ENCODE measurements around the gene WBP2NL. TPM values are rescaled to one million over a fixed set of nuclear protein-coding genes. Genes with fewer than 3 reads are reported as not detected.
A peak's percentile ranks its signal among the peaks of the same experiment; 100 is the strongest.

Gene WBP2NL
- total RNA-seq, 4 donors from 2014 or later: 0.33 to 1.0 (median 0.45) TPM; not detected in 1

GRCh38 chr22:41966225-41966606, 32.4 kb upstream of the WBP2NL start:
- intact Hi-C loops (cut with DNase I): loop anchor here (10.0 kb wide), 1 partner anchor 149 kb away; no protein-coding TSS in a partner anchor
- DNase-seq (ENCODE audit: extremely low spot score): no peak
- no peaks in the 10 kb centered on the region for H3K9me3 ChIP-seq
- H3K4me3 ChIP-seq: no peak overlapping the region
- peaks cover 0 to 5% (median 0%) of the 10 kb centered on the region in 4 donors for H3K4me1 ChIP-seq
- H3K27ac ChIP-seq (replicated peaks in 1 of 4): no peak overlapping the region
- peaks cover 0 to 11% (median 0%) of the 10 kb centered on the region in 4 donors for H3K27me3 ChIP-seq
- no peaks in the 10 kb centered on the region for H3K36me3 ChIP-seq
- TF ChIP-seq EP300 (IDR thresholded peaks at IDR 0.05) (no peak), CTCF (IDR thresholded peaks at IDR 0.05) (no peak), POLR2A (IDR thresholded peaks at IDR 0.05; ENCODE audit: low read depth) (no peak), POLR2AphosphoS5 (IDR thresholded peaks at IDR 0.05) (no peak)
- WGBS: 86% methylated on average over 2 of the region's 2 CpGs

DNA sequence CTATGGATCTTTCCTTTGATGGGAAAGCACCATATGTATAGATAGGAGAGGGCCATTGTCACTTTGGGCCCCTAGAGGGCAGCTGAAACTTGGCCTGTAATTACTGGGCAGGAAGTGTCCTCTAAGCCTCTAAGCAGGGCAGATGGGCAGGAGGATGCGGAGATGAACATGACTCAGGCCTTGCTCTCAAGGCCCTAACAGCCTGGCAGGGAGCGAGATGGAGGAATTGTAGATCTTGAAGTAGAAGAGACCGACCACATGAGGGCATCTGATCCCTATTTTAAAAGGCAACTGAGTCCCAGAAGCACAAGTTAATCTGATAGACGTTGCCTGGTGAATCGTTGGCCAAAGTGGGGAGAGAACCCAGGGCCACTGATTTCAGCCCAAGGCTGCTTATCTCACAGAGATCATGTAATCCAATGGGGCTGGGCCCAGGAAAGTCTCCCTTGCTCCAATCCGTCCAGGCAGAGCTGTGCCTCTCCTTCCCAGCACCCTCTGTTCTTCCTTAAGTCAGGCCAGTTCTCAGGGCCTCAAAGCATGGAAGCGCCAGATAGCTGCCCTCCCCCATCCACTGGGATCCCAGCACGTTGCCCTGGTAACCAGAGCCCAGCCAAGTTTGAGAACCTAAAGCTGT, 31.9 kb upstream of the WBP2NL start:
- no peak for DNase-seq (ENCODE audit: extremely low spot score)
- Histone ChIP-seq H3K36me3 (no peaks in the 10 kb centered on the region), H3K27ac (replicated peaks in 1 of 4) (no peak overlapping the region), H3K27me3 (peaks cover 0 to 16% (median 1%) of the 10 kb centered on the region in 4 donors), H3K4me3 (no peak overlapping the region), H3K9me3 (no peaks in the 10 kb centered on the region), H3K4me1 (peaks cover 0 to 5% (median 0%) of the 10 kb centered on the region in 4 donors)
- WGBS: 52% methylated on average over 8 of the region's 8 CpGs
- TF ChIP-seq EP300 (IDR thresholded peaks at IDR 0.05): no peak
- TF ChIP-seq CTCF (IDR thresholded peaks at IDR 0.05): peak in 2 of 3 experiments; percentile 18 to 24
- TF ChIP-seq POLR2AphosphoS5 (IDR thresholded peaks at IDR 0.05): no peak
- intact Hi-C loops (cut with DNase I): loop anchor here (10.0 kb wide), 1 partner anchor 148 kb away; no protein-coding TSS in a partner anchor

GRCh38 chr22:41968601-41969000, 30.0 kb upstream of the WBP2NL start:
- no peak for TF ChIP-seq POLR2AphosphoS5 (IDR thresholded peaks at IDR 0.05)
- no peak for TF ChIP-seq CTCF (IDR thresholded peaks at IDR 0.05)
- no peak for TF ChIP-seq POLR2A (IDR thresholded peaks at IDR 0.05; ENCODE audit: low read depth)
- TF ChIP-seq EP300 (IDR thresholded peaks at IDR 0.05): no peak
- DNase-seq (ENCODE audit: extremely low spot score): no peak
- H3K36me3 ChIP-seq: no peaks in the 10 kb centered on the region
- no peak overlapping the region for H3K4me3 ChIP-seq
- 53% methylated on average over 7 of the region's 9 CpGs for WGBS
- H3K9me3 ChIP-seq: no peaks in the 10 kb centered on the region
- peaks cover 0 to 35% (median 4%) of the 10 kb centered on the region in 4 donors for H3K27me3 ChIP-seq
- no peak overlapping the region for H3K27ac ChIP-seq (replicated peaks in 1 of 4)
- intact Hi-C loops (cut with DNase I): loop anchor here (10.0 kb wide), 1 partner anchor 146 kb away; no protein-coding TSS in a partner anchor
- peaks cover 0 to 4% (median 0%) of the 10 kb centered on the region in 4 donors for H3K4me1 ChIP-seq

DNA sequence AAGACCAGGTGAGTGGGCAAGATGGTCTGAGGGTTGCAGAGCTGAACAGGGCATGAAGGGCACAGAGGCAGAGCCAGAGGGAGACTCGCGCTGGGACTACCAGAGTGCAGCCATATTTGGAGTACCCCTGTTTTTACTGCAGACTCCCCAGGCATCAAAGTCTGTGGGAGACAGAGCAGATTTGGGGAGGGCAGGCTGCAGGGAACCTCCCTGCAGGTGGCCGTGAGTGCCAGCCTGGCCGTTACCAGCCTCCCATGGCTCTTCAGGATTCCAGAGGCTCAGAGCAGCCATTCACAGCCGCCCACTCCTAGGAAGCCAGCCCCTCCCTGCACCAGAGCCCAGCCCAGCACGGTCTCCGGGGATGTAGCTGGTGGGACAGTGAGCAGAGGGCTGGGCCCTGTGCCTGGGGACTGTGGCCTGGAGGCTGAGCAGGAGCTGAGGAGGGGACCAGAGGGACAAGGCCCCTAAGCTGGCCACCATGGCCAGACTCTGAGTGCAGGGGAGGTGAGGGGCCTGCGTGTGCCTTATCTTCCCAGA, 29.4 kb upstream of the WBP2NL start, which contains the start of gene SEPTIN3:
SEPTIN3 (plus strand) TSS at position 334 of the 537 bp plus-strand sequence. CDS start 2,050 bp downstream, outside the sequence.
- H3K4me3 ChIP-seq: no peak within 1 kb of the TSS
- peaks cover 0 to 40% (median 5%) of the 10 kb centered on the region in 4 donors for H3K27me3 ChIP-seq
- no peak for TF ChIP-seq POLR2AphosphoS5 (IDR thresholded peaks at IDR 0.05)
- H3K9me3 ChIP-seq: no peaks in the 10 kb centered on the region
- no peak within 1 kb of the TSS for H3K27ac ChIP-seq (replicated peaks in 1 of 4)
- DNase-seq (ENCODE audit: extremely low spot score): no peak
- 96% methylated on average over 4 of the region's 8 CpGs for WGBS
- no peaks in the 10 kb centered on the region for H3K4me1 ChIP-seq
- no peaks in the 10 kb centered on the region for H3K36me3 ChIP-seq
- intact Hi-C loops (cut with DNase I): loop anchor here (10.0 kb wide), 1 partner anchor 146 kb away; no protein-coding TSS in a partner anchor

DNA sequence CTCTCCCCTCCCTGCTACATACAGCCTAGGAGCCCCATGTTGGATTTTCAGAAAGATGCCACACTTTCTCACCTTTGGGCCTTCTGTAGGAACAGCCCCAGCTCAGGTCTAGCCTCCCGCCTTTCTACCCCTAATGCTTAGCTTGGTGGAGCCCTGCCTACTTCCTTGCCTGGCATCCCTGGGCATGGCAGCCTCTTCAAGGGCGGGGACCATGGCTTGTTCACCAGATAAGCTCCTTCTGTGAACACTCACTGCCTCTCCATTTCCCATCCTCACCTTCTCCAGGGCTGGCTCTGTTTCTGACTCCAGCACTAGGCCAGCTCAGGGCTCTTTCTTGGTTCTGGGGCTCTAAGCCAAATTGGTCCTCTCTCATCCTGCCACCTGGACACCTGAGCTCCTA, 28.0 kb upstream of the WBP2NL start:
- TF ChIP-seq CTCF (IDR thresholded peaks at IDR 0.05) (no peak), POLR2A (IDR thresholded peaks at IDR 0.05; ENCODE audit: low read depth) (no peak), EP300 (IDR thresholded peaks at IDR 0.05) (no peak), POLR2AphosphoS5 (IDR thresholded peaks at IDR 0.05) (no peak)
- no peak for DNase-seq (ENCODE audit: extremely low spot score)
- Histone ChIP-seq H3K4me3 (no peak overlapping the region), H3K27me3 (peaks cover 0 to 53% (median 5%) of the 10 kb centered on the region in 4 donors), H3K27ac (replicated peaks in 1 of 4) (no peak overlapping the region), H3K4me1 (no peaks in the 10 kb centered on the region), H3K36me3 (no peaks in the 10 kb centered on the region), H3K9me3 (no peaks in the 10 kb centered on the region)
- intact Hi-C loops (cut with DNase I): no loop called here
- 88% methylated on average over 1 of the region's 2 CpGs for WGBS
